HG02610 (cell line): ENCODE measurements around the gene PCDHGA11.
"Not testable (repeated sequence)": the region's sequence is repeated elsewhere in the genome, so short reads cannot be mapped to it uniquely, and the experiment has no call there.

Experiments
- ATAC-seq: cut with Tn5 transposase; IDR thresholded peaks from one replicate; pipeline ENCODE4 v1.9.1; 2021; ENCODE audit warnings: mild to moderate bottlenecking, moderate library complexity; ENCODE audit not compliant: unreplicated experiment

Gene PCDHGA11

GRCh38 chr5:141430332-141431113 is 9.7 kb downstream of the PCDHGA11 start, which contains the start of gene PCDHGA12:
PCDHGA12 (plus strand) TSS chr5:141430507; CDS start chr5:141430760, 253 bp downstream.
- no peak for ATAC-seq

GRCh38 chr5:141431286-141431685 is 10.4 kb downstream of the PCDHGA11 start:
- ATAC-seq = no peak

DNA sequence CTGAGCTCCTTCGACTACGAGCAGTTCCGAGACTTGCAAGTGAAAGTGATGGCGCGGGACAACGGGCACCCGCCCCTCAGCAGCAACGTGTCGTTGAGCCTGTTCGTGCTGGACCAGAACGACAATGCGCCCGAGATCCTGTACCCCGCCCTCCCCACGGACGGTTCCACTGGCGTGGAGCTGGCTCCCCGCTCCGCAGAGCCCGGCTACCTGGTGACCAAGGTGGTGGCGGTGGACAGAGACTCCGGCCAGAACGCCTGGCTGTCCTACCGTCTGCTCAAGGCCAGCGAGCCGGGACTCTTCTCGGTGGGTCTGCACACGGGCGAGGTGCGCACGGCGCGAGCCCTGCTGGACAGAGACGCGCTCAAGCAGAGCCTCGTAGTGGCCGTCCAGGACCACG is 11.5 kb downstream of the PCDHGA11 start:
- not testable (repeated sequence) for ATAC-seq

GRCh38 chr5:141432726-141433125 is 11.9 kb downstream of the PCDHGA11 start:
- not testable (repeated sequence) for ATAC-seq

DNA sequence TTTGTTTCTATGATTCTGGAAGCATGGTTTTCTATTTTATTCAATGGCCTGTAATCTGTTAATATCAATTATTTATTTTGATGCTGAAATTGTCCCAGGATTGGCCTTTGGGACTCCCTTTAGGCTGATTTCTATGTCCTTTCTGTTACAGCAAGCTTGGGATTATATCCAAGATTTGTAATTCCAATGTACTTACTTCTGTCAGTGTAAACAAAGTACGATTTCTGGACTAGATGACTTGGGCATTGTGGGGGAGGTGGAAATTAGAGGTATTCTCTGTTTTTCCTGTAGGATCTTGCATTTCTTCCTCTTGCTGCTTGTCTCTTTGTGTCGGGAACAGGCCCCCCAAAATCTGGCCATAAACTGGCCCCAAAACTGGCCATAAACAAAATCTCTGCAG is 13.2 kb downstream of the PCDHGA11 start:
- no peak for ATAC-seq

DNA sequence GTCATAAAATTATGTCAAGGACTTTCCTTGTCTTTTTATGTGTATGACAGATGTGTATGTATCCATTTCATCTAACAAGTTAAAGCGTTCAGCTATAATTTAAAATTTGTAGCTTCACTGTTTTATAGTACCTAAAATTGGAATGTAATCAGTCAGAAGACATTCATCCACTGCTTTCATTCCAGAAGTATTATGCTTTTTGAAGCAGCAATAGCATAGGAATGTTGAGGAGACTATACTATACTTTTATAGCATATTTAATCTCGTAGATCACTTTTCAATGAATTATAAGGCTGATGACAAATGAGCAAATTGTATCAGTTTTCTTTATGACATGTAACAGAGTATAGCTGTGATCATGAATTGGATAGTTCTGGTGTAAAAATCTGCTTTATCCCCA is 16.4 kb downstream of the PCDHGA11 start:
- ATAC-seq = no peak

GRCh38 chr5:141439411-141440141 is 18.7 kb downstream of the PCDHGA11 start:
- ATAC-seq = no peak

DNA sequence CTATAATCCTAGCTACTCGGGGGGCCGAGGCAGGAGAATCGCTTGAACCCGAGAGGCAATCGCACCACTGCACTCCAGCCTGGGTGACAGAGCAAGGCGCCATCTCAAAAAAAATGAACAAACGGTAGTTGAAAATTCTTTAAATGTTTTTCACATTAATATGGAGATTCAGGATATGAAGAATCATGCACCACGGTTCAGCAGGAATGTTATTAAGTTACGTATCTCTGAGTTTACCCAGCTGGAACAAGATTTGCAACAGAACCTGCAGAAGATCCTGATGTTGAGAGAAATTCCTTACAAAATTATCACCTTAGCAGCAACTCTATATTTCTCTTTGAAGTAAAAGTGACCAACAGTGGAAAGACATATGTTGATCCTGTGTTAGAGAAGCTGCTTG is 19.5 kb downstream of the PCDHGA11 start:
- no peak for ATAC-seq

DNA sequence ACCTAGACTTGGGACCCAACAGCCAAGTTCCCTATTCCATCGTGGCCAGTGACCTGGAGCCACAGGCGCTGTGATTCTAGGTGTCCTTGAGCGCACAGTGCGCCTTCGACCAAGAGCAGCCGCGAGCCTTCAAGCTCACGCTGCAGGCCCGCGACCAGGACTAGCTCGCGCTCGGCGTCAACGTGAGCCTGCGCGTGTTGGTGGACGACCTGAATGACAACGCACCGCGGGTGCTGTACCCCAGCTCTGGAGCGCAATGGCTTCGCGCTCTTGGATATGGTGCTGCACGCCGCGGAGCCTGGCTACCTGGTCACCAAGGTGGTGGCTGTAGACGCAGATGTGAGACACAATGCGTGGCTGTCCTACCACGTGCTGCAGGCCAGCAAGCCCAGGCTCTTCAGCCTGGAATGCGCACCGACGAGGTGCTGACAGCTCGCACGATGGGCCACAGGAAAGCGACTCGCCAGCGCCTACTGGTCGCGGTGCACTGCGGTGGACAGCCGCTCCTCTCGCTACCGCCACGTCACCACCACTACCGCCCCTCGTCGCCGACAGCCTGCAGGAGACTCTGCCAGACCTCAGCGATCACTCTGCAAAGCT is 20.8 kb downstream of the PCDHGA11 start:
- ATAC-seq = no peak

GRCh38 chr5:141465351-141465750 is 44.5 kb downstream of the PCDHGA11 start:
- ATAC-seq = no peak
